Thyroid gland (tissue), 4 donors: ENCODE measurements around the gene ENTR1.

Experiments
- POLR2A ChIP-seq, 2 donors: fragments of 450-650 bp; IDR thresholded peaks; one replicate each; pipeline ENCODE4 v1.6.1; 2017; ENCODE audit warnings: antibody characterized with exemption in 2 of 2, mild to moderate bottlenecking in 2 of 2, moderate library complexity in 1 of 2
- TF ChIP-seq, protein P1 (sequence below), 6 experiments: fragments of 200-600 bp in 3 of 6; fragments of 450-650 bp in 3 of 6; sonication (generic) in 3 of 6; IDR thresholded peaks; one replicate each; pipeline ENCODE4 v1.5.1; 2016 to 2019; ENCODE audit warnings: antibody characterized with exemption in 6 of 6, mild to moderate bottlenecking in 2 of 6, inconsistent platforms in 1 of 6, moderate library complexity in 1 of 6

DNA sequence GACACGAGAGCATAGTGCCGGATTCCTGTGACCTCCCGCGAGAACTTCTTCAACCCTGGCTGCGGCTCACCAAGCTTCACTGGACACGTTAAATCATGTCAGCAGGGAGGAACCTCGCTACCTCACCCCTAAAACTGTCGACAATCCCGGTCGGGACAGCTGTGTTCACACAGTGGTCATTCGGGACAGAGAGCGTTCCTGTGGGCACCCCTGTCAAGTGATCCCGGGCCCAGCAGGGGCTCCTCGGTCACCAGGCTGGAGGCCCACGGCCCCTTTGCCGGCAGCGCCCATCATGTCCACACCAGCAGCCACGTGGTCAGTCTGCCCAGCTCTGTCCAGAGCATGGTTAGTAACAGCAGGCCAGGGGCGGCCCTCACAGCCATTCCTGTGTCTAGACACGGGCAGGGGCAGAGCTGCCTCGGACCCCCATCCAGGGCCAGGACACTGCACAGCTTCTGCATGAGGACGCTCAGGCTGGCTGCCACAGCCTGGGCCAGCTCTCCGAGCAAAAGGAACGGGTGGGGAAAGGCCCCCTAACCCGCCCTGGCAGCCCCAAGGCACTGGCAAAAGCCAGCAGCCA lies 25.7 kb upstream of the ENTR1 start:
- TF ChIP-seq POLR2A (IDR thresholded peaks at IDR 0.05) = no peak
- TF ChIP-seq, protein P1, sequence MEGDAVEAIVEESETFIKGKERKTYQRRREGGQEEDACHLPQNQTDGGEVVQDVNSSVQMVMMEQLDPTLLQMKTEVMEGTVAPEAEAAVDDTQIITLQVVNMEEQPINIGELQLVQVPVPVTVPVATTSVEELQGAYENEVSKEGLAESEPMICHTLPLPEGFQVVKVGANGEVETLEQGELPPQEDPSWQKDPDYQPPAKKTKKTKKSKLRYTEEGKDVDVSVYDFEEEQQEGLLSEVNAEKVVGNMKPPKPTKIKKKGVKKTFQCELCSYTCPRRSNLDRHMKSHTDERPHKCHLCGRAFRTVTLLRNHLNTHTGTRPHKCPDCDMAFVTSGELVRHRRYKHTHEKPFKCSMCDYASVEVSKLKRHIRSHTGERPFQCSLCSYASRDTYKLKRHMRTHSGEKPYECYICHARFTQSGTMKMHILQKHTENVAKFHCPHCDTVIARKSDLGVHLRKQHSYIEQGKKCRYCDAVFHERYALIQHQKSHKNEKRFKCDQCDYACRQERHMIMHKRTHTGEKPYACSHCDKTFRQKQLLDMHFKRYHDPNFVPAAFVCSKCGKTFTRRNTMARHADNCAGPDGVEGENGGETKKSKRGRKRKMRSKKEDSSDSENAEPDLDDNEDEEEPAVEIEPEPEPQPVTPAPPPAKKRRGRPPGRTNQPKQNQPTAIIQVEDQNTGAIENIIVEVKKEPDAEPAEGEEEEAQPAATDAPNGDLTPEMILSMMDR (IDR thresholded peaks at IDR 0.05) = no peak
